GM21367 (cell line): ENCODE data around the gene MSTN.

Experiments
- ATAC-seq: cut with Tn5 transposase; IDR thresholded peaks from one replicate; pipeline ENCODE4 v1.9.1; 2021; ENCODE audit not compliant: unreplicated experiment

MSTN gene

DNA sequence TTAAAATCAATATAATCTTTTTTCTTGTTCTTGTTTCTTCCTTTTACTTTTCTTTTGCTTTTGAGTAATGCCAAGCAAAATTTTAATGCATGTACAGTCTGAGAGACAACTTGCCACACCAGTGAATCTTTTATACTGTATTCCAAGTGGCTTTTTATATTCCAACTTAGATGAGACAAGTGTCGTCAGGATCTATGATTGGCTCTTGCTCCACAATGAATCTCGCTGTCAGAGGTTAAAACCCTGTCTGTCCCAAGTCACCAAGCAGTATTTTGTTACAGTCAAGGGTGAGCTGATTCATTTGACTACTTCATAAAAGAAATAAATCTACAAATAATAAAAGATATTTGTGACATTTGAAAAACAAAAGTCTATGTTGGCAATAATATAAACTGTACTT, at the start of gene MSTN:
Gene MSTN (minus strand): TSS at position 129 of the 400 bp plus-strand sequence. CDS start 133 bp downstream, outside the sequence.
- no peak for ATAC-seq

DNA sequence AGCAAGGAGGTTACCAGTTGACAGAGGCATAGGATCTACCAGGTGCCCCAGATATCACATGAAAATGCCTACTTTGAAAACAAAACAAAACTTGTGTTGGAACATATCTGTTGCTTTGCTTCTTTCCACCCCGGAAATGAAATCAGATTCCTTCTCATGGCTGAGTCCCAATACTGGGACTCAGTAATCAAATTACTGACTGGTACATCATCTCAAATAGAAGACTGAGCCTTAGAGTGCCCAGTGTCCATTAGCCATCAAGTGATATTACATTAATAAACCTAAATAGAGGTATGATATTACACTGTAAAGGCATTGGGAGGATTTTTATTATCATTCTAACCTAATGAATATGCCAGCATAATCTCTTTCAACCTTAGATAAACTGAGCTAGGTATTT, 48.6 kb upstream of the MSTN start:
- no peak for ATAC-seq

- ATAC-seq = no peak
Measured at GRCh38 chr2:190110699-190111098, 48.2 kb upstream of the MSTN start.

DNA sequence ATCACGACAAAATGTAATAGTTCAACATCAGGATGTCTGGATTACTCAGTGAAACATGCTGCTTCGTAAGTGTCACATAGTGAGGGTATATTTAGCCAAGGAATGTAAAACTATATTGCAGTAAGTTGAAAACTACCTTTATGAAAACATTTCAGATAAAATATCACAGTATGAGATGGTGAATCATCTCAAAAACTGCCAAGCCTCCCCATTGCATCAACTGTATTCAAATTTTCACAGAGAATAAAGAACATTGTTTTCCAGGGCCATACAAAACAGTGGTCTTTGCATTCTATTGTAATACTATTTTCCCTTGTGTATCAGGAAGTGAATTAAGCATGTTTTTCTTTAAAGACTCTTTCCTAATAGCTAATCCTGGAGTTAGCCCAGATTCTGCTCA, 47.6 kb upstream of the MSTN start:
- no peak for ATAC-seq

GRCh38 chr2:190107409-190107808, 44.9 kb upstream of the MSTN start:
- ATAC-seq = no peak

- no peak for ATAC-seq
Measured at GRCh38 chr2:190106783-190107182, 44.3 kb upstream of the MSTN start.

- no peak for ATAC-seq
Measured at GRCh38 chr2:190105554-190105953, 43.0 kb upstream of the MSTN start.

DNA sequence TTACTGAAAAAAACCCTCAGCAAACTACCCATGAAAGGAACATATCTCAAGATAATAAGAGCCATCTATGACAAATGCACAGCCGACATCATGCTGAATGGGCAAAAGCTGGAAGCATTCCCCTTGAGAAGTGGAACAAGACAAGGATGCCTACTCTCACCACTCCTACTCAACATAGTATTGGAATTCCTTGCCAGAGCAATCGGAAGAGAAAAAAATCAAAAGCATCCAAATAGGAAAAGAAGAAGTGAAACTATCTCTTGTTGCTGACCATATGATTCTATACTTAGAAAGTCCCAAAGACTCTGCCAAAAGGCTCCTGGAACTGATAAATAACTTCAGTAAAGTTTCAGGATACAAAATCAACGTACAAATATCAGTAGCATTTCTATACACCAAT, 40.6 kb upstream of the MSTN start:
- ATAC-seq = no peak

DNA sequence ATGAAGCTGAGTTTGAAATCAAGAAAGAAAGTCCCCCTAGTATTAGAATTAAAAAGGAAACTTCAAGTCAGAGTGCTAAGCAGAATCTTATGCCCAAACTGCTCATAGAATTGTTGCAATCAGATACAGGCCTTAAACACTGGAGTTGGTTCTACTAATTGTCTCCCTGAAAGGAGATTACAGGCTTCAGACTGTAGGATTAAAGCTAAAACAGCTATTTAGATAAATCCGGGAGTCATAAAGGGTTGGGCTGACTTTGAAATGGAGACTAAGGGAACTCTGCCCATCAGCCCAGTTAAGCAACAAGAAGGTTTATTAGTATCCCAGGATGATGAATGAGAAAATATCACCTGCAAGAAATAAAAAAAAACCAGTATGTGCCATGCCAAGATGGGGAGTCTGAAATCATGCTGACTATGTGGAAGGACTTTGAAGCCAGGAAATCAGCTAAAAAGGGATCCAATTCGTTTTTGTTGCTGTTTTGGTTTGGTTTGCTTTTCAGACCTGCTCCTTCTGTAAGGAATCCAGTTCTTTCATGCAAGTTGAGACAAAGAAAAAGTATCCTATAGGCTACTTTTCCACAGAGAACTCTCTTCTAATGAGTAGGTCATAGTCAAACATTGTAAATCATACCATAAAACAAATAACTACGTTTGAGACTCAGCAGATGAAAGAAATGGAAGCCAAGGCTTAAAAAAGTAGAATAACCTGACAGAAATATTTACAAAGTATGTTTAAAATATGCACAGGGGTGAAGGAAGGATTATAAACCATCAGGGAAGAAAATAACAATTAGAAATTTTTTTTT, 37.6 kb upstream of the MSTN start:
- no peak for ATAC-seq

- no peak for ATAC-seq
Measured at GRCh38 chr2:190098851-190099250, 36.3 kb upstream of the MSTN start.

GRCh38 chr2:190097115-190097514, 34.6 kb upstream of the MSTN start:
- ATAC-seq = no peak

- ATAC-seq = no peak
Measured at GRCh38 chr2:190094316-190094871, 31.9 kb upstream of the MSTN start.

DNA sequence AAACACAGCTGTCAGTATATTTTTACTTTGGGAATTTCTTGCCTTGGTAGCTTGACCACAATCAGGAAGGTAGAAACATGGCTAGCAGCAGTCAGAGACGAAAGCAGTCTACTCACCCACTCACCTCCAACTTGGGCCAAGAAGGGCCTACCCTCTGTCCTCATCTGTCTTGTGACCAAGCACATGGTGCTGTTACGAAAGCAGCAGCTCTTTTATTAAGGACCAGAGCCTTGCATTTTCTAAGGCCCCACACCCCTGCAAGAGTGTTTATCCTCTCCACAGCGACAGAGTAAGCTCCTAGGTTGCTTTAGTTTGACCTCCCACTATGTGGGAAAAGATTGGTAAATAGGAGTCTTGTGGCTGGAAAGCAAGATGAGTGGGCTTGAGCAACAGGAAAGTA, 31.3 kb upstream of the MSTN start:
- ATAC-seq = no peak

- ATAC-seq = no peak
Measured at GRCh38 chr2:190090148-190090547, 27.6 kb upstream of the MSTN start.

- ATAC-seq = no peak
Measured at GRCh38 chr2:190088917-190089316, 26.4 kb upstream of the MSTN start.

DNA sequence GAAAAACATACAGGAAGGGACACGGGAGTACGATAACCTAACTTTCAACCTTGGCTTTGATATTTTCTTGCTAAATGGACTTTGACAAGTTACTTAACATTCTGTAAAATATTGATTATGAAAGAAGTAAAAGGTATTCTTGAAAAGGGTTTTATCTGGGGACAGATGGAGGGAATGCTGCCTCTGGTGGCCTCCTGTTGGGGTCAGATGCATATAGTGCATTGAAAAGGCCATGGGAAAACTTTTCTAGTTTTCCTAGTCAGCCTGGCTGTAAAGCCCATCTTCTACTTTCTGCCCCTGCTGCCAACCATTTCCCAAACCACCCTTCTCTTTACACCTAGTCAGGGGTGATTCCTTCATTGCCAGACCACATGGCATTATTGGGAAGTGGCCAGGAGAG, 22.2 kb upstream of the MSTN start:
- ATAC-seq = no peak

- ATAC-seq = no peak
Measured at GRCh38 chr2:190082118-190082517, 19.6 kb upstream of the MSTN start.

GRCh38 chr2:190080527-190081049, 18.1 kb upstream of the MSTN start:
- ATAC-seq = no peak

- ATAC-seq = no peak
Measured at GRCh38 chr2:190079160-190079559, 16.6 kb upstream of the MSTN start.

DNA sequence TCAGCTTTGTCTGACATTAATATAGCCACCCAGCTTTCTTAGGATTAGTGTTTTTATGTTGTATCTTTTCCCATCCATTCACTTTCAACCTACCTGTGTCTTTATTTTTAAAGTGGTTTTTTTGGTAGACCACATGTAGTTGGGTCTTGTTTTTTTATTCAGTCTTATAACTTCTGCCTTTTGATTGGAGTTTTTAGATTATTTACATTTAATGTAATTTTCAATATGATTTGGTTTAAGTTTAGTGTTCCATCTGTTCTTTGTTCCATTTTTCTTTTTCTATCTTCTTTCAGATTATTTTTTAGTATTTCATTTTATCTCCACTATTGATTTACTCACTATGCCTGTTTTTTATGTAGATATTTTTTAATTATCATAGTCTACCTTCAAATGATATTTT, 13.1 kb upstream of the MSTN start:
- no peak for ATAC-seq

DNA sequence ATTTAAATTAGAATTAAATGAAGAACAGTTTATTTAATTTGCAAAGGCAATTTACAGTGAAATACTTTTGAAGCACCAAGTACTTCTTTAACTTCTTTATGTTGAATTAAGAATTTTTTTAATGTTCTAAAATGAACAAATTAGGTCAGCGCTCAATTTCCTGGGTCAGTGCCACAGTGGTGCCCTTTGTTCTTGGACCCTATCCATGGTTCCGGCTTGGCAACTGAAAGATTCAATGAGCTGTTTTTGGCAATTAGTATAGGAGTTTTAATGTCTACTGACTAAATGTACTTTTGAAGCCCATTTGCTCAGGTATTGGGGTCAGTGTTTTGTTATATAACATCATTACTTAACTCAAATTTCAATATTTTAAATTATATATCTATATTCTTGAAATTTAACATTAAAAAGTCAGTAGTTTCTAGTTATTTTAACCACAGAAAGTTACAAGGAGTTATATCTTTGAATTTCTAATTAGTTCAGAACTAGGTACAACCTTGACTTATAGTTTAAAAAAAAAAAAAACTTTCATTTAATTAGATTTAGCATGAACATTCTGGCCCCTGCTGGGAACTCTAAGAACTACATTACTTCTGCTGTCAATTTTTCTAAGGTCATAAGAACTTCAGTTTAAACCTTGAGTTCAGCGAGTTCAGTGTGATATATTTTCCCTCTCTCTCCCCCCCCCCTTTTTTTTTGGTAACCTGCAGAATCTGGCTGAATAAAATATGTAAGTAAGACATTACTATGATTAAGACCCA, 7.6 kb upstream of the MSTN start:
- ATAC-seq = no peak

DNA sequence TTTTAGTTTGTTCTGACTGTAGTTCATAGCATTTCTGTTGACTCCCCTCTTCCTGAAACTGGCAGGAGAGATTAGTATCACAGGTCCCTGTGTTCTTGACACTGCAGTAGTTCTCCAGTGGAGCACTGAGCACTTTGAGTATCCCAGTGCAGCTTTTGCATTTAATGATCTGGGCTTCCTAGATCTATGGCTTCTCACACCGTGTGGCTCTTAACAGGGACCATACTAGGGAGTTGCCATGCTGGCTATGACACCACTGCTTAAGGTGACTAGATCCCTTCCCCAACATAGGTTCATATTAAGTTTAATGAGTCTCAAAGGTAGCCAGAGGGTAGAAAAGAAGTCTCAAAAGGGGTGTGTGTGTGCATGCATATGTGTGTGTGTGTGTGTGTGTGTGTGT, 6.2 kb upstream of the MSTN start:
- ATAC-seq = no peak
